ENCODE data around the gene PGF.
"Not testable (repeated sequence)": the region's sequence is repeated elsewhere in the genome, so short reads cannot be mapped to it uniquely, and the experiment has no call there.

- TF ChIP-seq EZH2 (IDR thresholded peaks at IDR 0.05; ENCODE audit: insufficient read depth, poor library complexity, severe bottlenecking); EZH2phosphoT487 (IDR thresholded peaks at IDR 0.05; ENCODE audit: insufficient read depth, low read depth): not testable (repeated sequence)
These were observed 40.4 kb upstream of the PGF start for GRCh38 chr14:74995781-74996180.

Measured in GM23248 (cell line).